ENCODE data around the gene CSRNP3.

- TF ChIP-seq CTCF (conservative IDR thresholded peaks at IDR 0.05; ENCODE audit: low read length), result no peak
- no peak for TF ChIP-seq EZH2phosphoT487 (IDR thresholded peaks at IDR 0.05; ENCODE audit: borderline replicate concordance)
Measured at GRCh38 chr2:165651233-165651632, 181.7 kb downstream of the CSRNP3 start.

All from Loucy (cell line).